ENCODE data around the gene CPNE9. TPM values are rescaled to one million over a fixed set of nuclear protein-coding genes. Genes with fewer than 3 reads are reported as not detected.

The CPNE9 gene
- total RNA-seq, 1 experiment from 2014 or later: not detected

GRCh38 chr3:9778143-9779074 lies 74.8 kb downstream of the CPNE9 start:
- DNase-seq (ENCODE audit: low read depth): peak; percentile 40

GRCh38 chr3:9779075-9779593 lies 75.5 kb downstream of the CPNE9 start:
- no peak for DNase-seq (ENCODE audit: low read depth)

Other genes with a start within 250 kb of the CPNE9 start
- gene LHFPL4, start 150.0 kb upstream of the CPNE9 start, total RNA-seq (2014; rRNA removed; shearing (Covaris generic)): 0.05 TPM in 1 of 2 replicates, not detected in the other
- gene MTMR14, start 54.3 kb upstream of the CPNE9 start, total RNA-seq (2014; rRNA removed; shearing (Covaris generic)): 14.6 and 17.3 TPM in 2 replicates
- 10.1 and 14.0 TPM in 2 replicates for gene BRPF1, start 27.9 kb downstream of the CPNE9 start, total RNA-seq (2014; rRNA removed; shearing (Covaris generic))
- 9.6 and 10.4 TPM in 2 replicates for gene OGG1, start 46.1 kb downstream of the CPNE9 start, total RNA-seq (2014; rRNA removed; shearing (Covaris generic))
- 6.4 and 10.6 TPM in 2 replicates for gene CAMK1, start 66.1 kb downstream of the CPNE9 start, total RNA-seq (2014; rRNA removed; shearing (Covaris generic))
- 53.6 and 60.2 TPM in 2 replicates for gene TADA3, start 88.6 kb downstream of the CPNE9 start, total RNA-seq (2014; rRNA removed; shearing (Covaris generic))
- gene ARPC4, start 89.2 kb downstream of the CPNE9 start, total RNA-seq (2014; rRNA removed; shearing (Covaris generic)): 155 and 190 TPM in 2 replicates
- gene TTLL3, start 106.4 kb downstream of the CPNE9 start, total RNA-seq (2014; rRNA removed; shearing (Covaris generic)): 2.6 and 3.3 TPM in 2 replicates
- gene RPUSD3, start 140.2 kb downstream of the CPNE9 start, total RNA-seq (2014; rRNA removed; shearing (Covaris generic)): 22.3 and 34.8 TPM in 2 replicates
- not detected in 2 replicates for gene CIDEC, start 176.4 kb downstream of the CPNE9 start, total RNA-seq (2014; rRNA removed; shearing (Covaris generic))
- gene JAGN1, start 186.8 kb downstream of the CPNE9 start, total RNA-seq (2014; rRNA removed; shearing (Covaris generic)): 22.6 and 30.6 TPM in 2 replicates
- 0.05 and 0.15 TPM in 2 replicates for gene IL17RE, start 199.0 kb downstream of the CPNE9 start, total RNA-seq (2014; rRNA removed; shearing (Covaris generic))
- gene IL17RC, start 213.3 kb downstream of the CPNE9 start, total RNA-seq (2014; rRNA removed; shearing (Covaris generic)): 26.4 and 29.5 TPM in 2 replicates
- gene CRELD1, start 230.0 kb downstream of the CPNE9 start, total RNA-seq (2014; rRNA removed; shearing (Covaris generic)): 7.7 and 12.0 TPM in 2 replicates
- gene PRRT3, start 248.6 kb downstream of the CPNE9 start, total RNA-seq (2014; rRNA removed; shearing (Covaris generic)): 2.8 and 3.8 TPM in 2 replicates

Data from M059J (cell line).